Hepatocyte (in vitro differentiated cells): ENCODE measurements around the gene LGALS7B. TPM values are rescaled to one million over a fixed set of nuclear protein-coding genes. Genes with fewer than 3 reads are reported as not detected.
"Not testable (repeated sequence)": the region's sequence is repeated elsewhere in the genome, so short reads cannot be mapped to it uniquely, and the experiment has no call there.

Experiments
- DNase-seq: peaks from one replicate; pipeline ENCODE4 v3.0.0-alpha.2; 2016; ENCODE audit warnings: low spot score
- H2AFZ ChIP-seq: fragments of 200-600 bp; sonication (generic); 2 replicates; pipeline ENCODE4 v1.6.0; 2016; ENCODE audit warnings: antibody characterized with exemption, mild to moderate bottlenecking
- H3K27ac ChIP-seq: fragments of 200-600 bp; sonication (generic); 2 replicates; pipeline ENCODE4 v1.5.1; 2016; ENCODE audit warnings: mild to moderate bottlenecking
- H3K27me3 ChIP-seq: fragments of 200-600 bp; sonication (generic); 2 replicates; pipeline ENCODE4 v1.6.1; 2016
- H3K36me3 ChIP-seq: fragments of 200-600 bp; sonication (generic); replicated peaks from 2 replicates; pipeline ENCODE4 v1.5.1; 2016; ENCODE audit warnings: low read depth; ENCODE audit not compliant: insufficient read depth
- H3K4me1 ChIP-seq: fragments of 200-600 bp; sonication (generic); 2 replicates; pipeline ENCODE4 v1.5.1; 2016; ENCODE audit warnings: mild to moderate bottlenecking, moderate library complexity; ENCODE audit not compliant: insufficient read depth
- H3K4me2 ChIP-seq: fragments of 200-600 bp; sonication (generic); 2 replicates; pipeline ENCODE4 v1.6.0; 2016
- H3K4me3 ChIP-seq: fragments of 200-600 bp; sonication (generic); 2 replicates; pipeline ENCODE4 v1.5.1; 2016; ENCODE audit warnings: mild to moderate bottlenecking
- H3K79me2 ChIP-seq: fragments of 200-600 bp; sonication (generic); 2 replicates; pipeline ENCODE4 v1.6.0; 2017; ENCODE audit warnings: mild to moderate bottlenecking
- H3K9me2 ChIP-seq: fragments of 200-600 bp; sonication (generic); replicated peaks from 2 replicates; pipeline ENCODE4 v1.6.0; 2017; ENCODE audit warnings: mild to moderate bottlenecking; ENCODE audit not compliant: insufficient read depth
- H3K9me3 ChIP-seq: fragments of 200-600 bp; sonication (generic); 2 replicates; pipeline ENCODE4 v1.5.1; 2016; ENCODE audit warnings: low read depth, mild to moderate bottlenecking
- H4K20me1 ChIP-seq: fragments of 200-600 bp; sonication (generic); 2 replicates; pipeline ENCODE4 v1.6.0; 2016; ENCODE audit warnings: mild to moderate bottlenecking; ENCODE audit not compliant: insufficient read depth, poor library complexity, severe bottlenecking
- CTCF ChIP-seq: fragments of 200-600 bp; sonication (generic); IDR thresholded peaks from 2 replicates; pipeline ENCODE4 v1.5.1; 2016; ENCODE audit warnings: antibody characterized with exemption, mild to moderate bottlenecking; ENCODE audit not compliant: poor library complexity
- EZH2 ChIP-seq: fragments of 200-600 bp; sonication (generic); IDR thresholded peaks from 2 replicates; pipeline ENCODE4 v1.6.1; 2016; ENCODE audit warnings: antibody characterized with exemption, mild to moderate bottlenecking, borderline replicate concordance
- EZH2phosphoT487 ChIP-seq: fragments of 200-600 bp; sonication (generic); IDR thresholded peaks from one replicate; pipeline ENCODE4 v1.6.1; 2018; ENCODE audit warnings: antibody characterized with exemption, mild to moderate bottlenecking, low read depth, moderate library complexity; ENCODE audit not compliant: unreplicated experiment, severe bottlenecking
- WGBS: methylation state at CpG from one replicate; pipeline ENCODE4 v1.1.6; 2016; ENCODE audit warnings: low lambda C conversion rate; ENCODE audit errors: missing lambda C conversion rate; 5-methylcytosine and 5-hydroxymethylcytosine counted together
- polyA plus RNA-seq: library from polyadenylated mRNA; unstranded; fragments of >200 nt; fragmentation: Nextera tagmentation; extraction: Ambion mirVana; gene quantifications from 2 replicates; pipeline ENCODE4 v1.2.1, GENCODE V29; 2016
- total RNA-seq: library from RNA; depleted of rRNA; stranded (reverse); fragments of >200 nt; gene quantifications from 2 replicates; pipeline ENCODE4 v1.2.3, GENCODE V29; 2014

LGALS7B gene
- total and polyA plus RNA-seq, 2 experiments from 2014 or later: not detected

DNA sequence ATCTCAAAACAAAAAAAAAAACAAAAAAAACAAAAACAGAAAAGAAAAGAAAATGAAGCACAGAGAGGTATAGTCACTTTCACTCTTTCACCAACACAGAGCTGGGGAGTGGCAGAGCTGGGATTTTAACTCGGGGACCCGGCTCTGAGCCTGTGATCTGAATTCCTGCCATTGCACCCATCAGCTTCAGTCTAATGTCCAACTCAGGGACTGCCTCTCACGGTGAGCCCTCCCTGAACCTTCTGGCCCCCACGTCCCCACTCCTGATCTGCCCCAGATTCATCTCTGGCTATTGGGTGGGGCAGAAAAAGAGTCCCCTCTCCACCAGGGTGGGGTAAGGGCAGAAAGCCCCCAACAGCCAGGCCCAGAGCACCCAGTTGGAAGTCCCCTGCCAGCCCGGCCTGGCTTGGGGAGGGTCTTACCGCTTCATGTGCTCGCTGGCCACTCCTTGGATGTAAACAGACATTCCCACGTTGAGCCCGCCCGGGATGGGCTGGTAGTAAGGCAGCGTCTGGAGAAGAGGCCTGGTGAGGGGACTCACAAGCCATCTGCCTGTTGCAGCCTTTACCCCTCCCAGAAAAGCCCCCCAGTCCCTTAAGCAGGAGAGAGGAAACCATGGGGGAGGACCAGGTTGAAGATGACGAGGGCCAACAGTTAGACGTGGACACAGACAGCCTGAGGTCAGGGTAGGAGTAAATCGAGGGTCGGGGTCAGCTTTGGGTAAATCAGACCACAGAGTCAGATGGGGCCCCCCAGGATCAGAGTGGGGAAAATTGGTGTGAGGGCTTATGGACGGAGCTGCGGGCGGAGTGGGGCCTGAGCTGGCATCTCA lies 23.2 kb downstream of the LGALS7B start:
- Histone ChIP-seq H4K20me1 (no peaks in the 10 kb centered on the region), H3K4me1 (peaks cover 14% of the 10 kb centered on the region), H3K79me2 (peaks cover 7% of the 10 kb centered on the region), H3K27me3 (no peaks in the 10 kb centered on the region), H3K9me2 (no peaks in the 10 kb centered on the region), H3K27ac (peak overlapping the region; percentile 90), H3K4me2 (peak overlapping the region; percentile 62), H3K9me3 (no peaks in the 10 kb centered on the region), H3K4me3 (no peak overlapping the region), H2AFZ (no peak overlapping the region), H3K36me3 (no peaks in the 10 kb centered on the region)
- WGBS: 72% methylated on average over 18 of the region's 18 CpGs
- no peak for DNase-seq
- no peak for TF ChIP-seq EZH2phosphoT487
- TF ChIP-seq CTCF: no peak
- TF ChIP-seq EZH2: no peak

- H3K9me3 ChIP-seq: no peaks in the 10 kb centered on the region
- no peak within 1 kb of the TSS for H3K4me3 ChIP-seq
- peak within 1 kb of the TSS; percentile 90 for H3K27ac ChIP-seq
- H4K20me1 ChIP-seq: no peaks in the 10 kb centered on the region
- peak; percentile 68 for DNase-seq
- H3K4me2 ChIP-seq: peak within 1 kb of the TSS; percentile 62
- no peaks in the 10 kb centered on the region for H3K27me3 ChIP-seq
- H3K9me2 ChIP-seq: no peaks in the 10 kb centered on the region
- H3K4me1 ChIP-seq: peaks cover 12% of the 10 kb centered on the region
- H3K79me2 ChIP-seq: peaks cover 7% of the 10 kb centered on the region
- no peak for TF ChIP-seq EZH2
- no peak for TF ChIP-seq CTCF
- TF ChIP-seq EZH2phosphoT487: no peak
- H2AFZ ChIP-seq: no peak within 1 kb of the TSS
- WGBS: 81% methylated on average over 15 of the region's 15 CpGs
- H3K36me3 ChIP-seq: no peaks in the 10 kb centered on the region
Observed at GRCh38 chr19:38812841-38813320, 23.9 kb downstream of the LGALS7B start, which contains the start of gene LGALS4. TSS of gene LGALS4 (minus strand) at chr19:38812945. CDS start at chr19:38812886, 59 bp downstream.

- Histone ChIP-seq H3K9me3 (no peaks in the 10 kb centered on the region), H3K4me2 (peak overlapping the region; percentile 62), H3K79me2 (peaks cover 7% of the 10 kb centered on the region), H3K4me1 (peaks cover 12% of the 10 kb centered on the region), H3K9me2 (no peaks in the 10 kb centered on the region), H3K27ac (peak overlapping the region; percentile 90), H3K4me3 (no peak overlapping the region), H2AFZ (no peak overlapping the region), H4K20me1 (no peaks in the 10 kb centered on the region), H3K36me3 (no peaks in the 10 kb centered on the region), H3K27me3 (no peaks in the 10 kb centered on the region)
- no peak for DNase-seq
- TF ChIP-seq EZH2phosphoT487 (no peak), EZH2 (no peak), CTCF (no peak)
- 86% methylated on average over 6 of the region's 6 CpGs for WGBS
Observed at GRCh38 chr19:38813323-38813722, 24.3 kb downstream of the LGALS7B start.

GRCh38 chr19:38813932-38814331 lies 24.9 kb downstream of the LGALS7B start:
- H4K20me1 ChIP-seq, H3K79me2 ChIP-seq, H3K4me2 ChIP-seq, H3K9me3 ChIP-seq, H3K27me3 ChIP-seq, H3K36me3 ChIP-seq, H2AFZ ChIP-seq, H3K4me3 ChIP-seq, H3K9me2 ChIP-seq, DNase-seq: not testable (repeated sequence)
- WGBS: 92% methylated on average over 2 of the region's 2 CpGs
- H3K27ac ChIP-seq: peak overlapping the region; percentile 60
- H3K4me1 ChIP-seq: peaks cover 12% of the 10 kb centered on the region
